NCI-H82 treated with DMSO at 0.1 percent for 48 hours (cell line): Measurements from ENCODE around the gene NOC2L.

Source experiments
- DNase-seq: peaks from one replicate; lab custom pipeline; 2025; ENCODE audit not compliant: unreplicated experiment; lab: John Stamatoyannopoulos, UW

NOC2L gene

DNA sequence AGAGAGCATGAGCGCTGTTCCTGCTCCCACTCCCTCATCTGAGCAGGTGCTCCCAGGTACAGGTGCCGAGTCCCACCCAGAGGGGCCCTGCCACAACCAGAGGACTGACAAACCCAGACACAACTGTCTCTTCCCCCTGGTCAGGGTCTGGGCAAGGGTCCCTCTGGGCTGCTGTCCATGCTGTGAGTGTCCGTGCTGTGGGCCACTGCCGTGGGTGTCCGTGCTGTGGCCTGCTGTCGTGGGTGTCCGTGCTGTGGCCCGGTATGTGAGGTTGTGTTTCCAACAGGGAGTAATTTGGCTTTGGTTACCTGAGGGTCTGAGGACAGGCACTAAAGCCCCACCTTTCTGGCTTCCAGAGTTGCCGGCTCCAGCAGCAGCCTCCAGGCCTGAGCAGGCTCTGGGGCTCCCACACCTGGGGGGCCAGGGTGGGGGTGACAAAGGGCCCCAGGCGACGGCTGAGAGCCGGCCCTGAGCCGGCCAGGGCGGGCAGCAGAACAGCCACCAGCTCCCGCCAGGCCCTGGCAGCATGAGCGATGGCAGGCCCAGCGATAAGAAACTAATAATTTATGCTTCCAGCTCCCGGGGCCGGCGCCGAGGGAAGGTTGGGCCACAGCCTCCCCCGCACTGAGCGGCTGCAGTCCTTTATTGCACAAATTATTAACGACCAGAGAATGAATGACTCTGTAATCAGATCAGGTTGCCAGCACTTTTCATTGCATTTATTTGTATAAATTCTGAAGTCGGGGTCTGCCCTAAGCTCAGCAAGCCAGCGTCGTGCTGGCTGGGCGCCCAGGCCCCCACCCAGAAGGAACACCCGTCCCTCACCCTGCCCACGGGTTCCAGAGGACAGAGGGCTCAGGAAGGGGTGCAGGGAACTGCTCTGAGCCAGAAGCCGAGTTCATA lies 42.6 kb downstream of the NOC2L start:
- no peak for DNase-seq

DNA sequence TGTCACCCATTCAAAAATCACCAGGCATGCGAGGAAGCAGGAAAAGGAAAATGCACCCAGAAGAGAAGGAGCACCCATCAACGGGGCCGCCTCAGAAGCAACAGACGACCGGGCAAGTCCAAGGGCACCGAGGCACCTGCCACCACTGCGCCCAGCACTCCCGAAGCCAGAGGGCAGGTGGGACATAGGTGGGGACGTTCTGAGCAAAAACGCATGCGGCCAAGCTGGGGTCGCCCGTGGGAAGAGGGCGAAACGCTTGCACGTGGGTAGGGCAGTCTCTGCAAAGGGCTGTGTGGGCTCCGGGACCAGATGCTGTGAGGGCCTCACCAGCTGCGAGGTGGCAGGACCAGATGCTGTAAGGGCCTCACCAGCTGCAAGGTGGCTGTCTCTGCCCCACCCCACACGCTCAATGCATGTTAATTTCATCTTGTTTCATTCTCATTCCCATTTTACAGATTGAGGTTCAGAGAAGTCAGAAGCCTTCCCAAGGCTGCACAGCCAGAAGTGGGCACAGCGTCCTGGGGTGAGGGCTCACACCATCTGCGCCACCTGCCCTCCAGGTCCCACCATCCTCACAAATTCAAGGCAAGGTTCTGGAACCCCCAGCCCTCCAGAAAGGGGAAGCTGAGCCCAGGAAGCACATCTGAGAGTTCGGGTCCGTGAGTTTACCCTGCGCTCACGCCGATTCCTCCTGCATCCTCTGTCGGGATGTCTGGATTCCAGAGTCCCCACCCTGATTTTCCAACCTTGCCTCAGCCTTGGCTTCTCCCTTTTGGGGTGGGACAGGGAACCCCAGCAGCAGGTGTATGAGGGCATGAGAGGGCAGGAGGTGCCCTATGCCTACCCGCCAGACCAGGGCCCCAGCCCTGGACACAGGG lies 43.5 kb downstream of the NOC2L start:
- no peak for DNase-seq

DNA sequence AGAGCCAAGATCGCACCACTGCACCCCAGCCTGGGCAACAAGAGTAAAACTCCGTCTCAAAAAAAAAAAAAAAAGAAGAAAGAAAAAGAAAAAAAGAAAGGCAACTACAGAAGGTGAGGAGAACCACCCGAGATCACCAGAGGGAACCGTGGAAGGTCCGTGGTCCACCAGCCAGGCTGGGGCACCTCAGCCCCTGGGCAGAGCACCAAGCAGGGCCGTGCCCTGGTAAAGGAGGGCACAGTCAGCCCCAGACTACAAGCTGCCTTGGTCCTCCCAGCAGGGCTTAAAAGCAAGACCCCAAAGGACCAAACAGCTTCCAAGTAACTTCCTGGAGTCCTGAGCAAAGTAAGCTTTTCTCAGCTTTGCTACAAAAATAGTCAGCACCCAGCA lies 44.2 kb downstream of the NOC2L start:
- no peak for DNase-seq

- DNase-seq: no peak
These were observed 44.7 kb downstream of the NOC2L start for GRCh38 chr1:914131-914890.

- DNase-seq: no peak
These were observed 45.4 kb downstream of the NOC2L start for GRCh38 chr1:913491-914130.

DNA sequence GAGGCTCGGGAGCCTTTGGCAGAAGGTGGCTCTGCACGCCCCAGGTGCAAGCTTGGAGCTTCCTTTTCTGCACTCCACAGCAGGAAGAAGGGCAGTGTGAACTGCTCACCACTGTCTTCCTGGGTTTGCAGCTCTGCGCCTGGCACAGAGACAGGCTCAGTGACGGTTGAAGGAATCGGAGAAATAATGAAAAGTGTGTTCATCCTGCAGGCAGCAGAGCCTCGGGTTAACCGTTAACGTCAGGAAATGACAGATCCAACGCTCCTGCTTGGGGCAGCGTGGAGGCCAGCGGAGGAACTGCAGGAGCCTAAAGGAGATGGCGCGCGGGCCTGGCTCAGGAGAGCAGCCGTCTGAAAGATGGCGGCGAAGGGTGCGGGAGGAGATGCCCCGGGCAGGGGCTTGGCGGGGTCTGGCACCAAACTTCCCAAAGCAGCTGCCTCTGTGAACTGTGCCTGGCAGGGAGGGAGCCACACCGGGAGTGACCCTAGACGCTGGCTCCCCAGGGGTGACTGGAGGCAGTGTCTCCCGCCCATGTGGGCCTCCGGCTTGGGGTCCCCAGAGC lies 46.2 kb downstream of the NOC2L start:
- no peak for DNase-seq

GRCh38 chr1:911875-912739 lies 46.9 kb downstream of the NOC2L start:
- no peak for DNase-seq

- no peak for DNase-seq
These were observed 48.0 kb downstream of the NOC2L start for GRCh38 chr1:910881-911721.

- no peak for DNase-seq
These were observed 48.7 kb downstream of the NOC2L start for GRCh38 chr1:910311-910880.

- DNase-seq: no peak
These were observed 49.2 kb downstream of the NOC2L start for GRCh38 chr1:909861-910310.

DNA sequence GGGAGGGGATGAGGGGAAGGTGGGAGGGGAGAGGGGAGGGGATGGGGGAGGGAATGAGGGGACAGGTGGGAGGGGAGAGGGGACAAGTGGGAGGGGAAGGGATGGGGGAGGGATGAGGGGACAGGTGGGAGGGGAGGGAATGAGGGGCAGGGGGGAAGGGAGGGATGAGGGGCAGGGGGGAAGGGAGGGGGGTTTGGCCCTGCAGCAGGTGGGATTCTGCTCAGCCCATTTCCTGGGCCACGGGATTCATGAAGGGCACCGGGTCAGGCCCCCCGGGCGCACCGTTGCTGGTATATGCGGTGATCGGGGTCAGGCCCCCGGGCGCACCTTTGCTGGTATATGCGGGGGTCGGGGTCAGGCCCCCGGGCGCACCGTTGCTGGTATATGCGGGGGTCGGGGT lies 50.4 kb downstream of the NOC2L start:
- DNase-seq: no peak

DNA sequence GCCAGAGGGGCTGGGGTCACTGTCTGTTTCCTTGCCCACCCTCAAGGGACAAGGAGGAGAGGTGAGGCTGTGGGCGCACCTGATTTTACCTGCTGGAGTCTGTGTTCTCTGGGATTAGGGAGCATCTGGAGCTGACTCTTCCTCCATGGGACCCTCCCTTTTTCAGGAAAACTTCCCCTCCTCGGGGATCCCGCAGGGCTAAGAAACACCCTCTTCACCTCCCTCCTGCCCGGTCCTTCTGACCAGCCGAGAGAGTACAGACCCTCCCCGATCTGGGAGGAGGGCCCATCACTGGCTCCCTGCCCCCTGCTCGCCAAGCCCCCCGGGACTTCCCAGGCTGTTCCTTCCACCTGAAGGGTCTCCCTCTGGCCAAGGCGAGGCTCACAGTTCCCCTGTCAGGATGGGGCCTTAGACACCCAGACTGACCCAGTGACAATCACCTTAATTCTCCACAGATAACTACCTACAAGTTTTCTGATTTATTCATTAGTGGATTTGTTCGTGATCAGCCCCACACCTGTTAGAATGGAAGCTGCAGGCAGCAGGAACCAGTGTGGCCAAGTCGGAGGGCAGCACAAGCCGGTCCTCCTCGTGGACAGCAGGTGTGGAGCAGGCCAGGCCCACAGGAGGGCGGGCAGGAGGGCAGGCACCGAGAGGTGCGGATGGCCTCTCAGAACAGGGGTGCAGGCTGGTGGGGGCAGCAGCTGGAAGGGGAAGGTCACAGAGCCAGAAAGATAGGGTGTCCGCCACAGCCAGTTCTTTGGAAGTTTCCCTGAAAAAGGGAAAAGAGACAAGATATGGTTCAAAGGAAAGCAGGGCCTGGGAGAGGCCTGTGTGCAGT lies 51.2 kb downstream of the NOC2L start:
- DNase-seq: no peak

- no peak for DNase-seq
These were observed 52.2 kb downstream of the NOC2L start for GRCh38 chr1:906600-907420.

DNA sequence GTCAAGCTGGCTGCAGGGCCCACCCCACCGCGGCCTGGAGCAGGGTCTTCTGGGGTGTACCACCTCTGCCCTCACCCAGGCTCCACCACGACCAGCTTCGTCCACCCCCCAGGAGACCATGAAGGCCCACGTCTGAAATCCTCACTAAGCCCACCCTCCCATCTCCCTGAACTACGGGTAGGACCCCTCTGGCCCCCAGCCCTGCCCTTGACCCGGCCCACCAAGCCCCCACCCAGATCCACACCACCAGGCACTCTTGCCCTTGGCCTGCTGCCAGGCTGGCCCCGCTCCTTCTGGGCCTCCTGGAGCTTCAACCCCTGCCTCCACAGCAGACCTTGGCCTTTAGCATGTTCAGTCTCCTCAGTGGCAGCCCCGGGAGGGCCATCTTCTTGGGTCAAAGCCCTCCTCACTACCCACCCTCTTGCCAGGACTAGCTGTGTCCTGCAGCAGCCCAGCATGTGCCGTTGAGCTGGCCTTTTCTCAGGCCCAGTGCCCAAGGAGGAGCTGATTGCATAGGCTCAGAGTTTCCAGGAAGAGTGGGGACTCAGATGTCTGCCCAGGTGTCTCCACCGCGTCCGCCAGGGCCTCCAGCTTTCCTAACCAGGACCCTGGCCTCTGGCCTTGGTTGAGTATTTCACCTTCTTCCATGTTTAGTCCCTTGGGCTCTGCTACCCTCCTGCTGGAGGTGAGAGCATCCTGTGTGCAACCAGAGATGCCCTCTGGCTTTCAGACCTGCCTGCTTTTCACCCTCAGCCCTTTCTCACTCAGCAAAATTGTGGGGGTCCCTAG lies 53.1 kb downstream of the NOC2L start:
- DNase-seq: no peak

DNA sequence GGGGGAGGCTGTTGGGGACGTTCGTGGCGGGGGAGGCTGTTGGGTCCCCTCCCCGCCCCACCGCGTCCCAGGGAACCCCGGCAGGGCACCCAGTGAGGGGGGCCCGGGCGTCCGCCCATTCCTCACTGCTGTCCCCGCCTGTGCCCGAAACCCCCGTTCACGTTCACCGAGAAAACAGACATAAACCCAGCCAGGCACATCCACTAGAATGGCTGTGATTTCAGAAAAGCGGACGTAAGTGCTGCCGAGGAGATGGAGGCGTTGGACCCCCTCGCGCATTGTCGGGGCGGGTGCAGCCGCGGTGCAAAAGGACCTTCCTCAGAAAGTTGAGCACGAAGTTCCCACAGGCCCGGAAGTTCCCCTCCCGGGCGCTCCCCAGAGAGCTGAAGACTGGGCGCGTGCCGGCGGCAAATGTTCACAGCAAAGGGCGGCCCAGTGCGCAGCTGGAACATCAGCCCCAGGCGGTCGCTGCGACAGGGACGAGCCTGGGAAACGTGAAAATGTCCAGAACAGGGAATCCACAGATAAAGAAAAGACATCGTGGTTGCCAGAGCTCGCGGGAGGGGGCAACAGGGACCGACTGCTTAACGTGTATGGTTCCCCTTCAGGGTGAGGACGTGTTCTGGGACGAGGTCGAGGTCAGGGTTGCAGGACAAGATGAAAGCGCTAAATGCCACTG lies 53.8 kb downstream of the NOC2L start:
- DNase-seq: no peak
